Loucy (cell line): ENCODE data around the gene ADAD2.

ENCODE experiments used
- H2AFZ ChIP-seq: fragments of 200-600 bp; sonication (generic); 2 replicates; pipeline ENCODE4 v1.6.0; 2016; ENCODE audit warnings: antibody characterized with exemption, mild to moderate bottlenecking, low read length, moderate library complexity
- H3F3A ChIP-seq: fragments of 200-600 bp; 2 replicates; pipeline ENCODE4 v1.6.0; 2016; ENCODE audit warnings: antibody characterized with exemption, low read depth, mild to moderate bottlenecking
- H3K27me3 ChIP-seq: fragments of 200-600 bp; sonication (generic); 2 replicates; pipeline ENCODE4 v1.6.1; 2014; ENCODE audit warnings: low read length, mild to moderate bottlenecking; ENCODE audit not compliant: insufficient read depth, poor library complexity, severe bottlenecking
- H3K36me3 ChIP-seq: fragments of 200-600 bp; sonication (generic); 2 replicates; pipeline ENCODE4 v1.6.1; 2016; ENCODE audit warnings: low read length; ENCODE audit not compliant: insufficient read depth
- H3K4me1 ChIP-seq: fragments of 200-600 bp; sonication (generic); 2 replicates; pipeline ENCODE4 v1.5.1; 2014; ENCODE audit warnings: low read length, mild to moderate bottlenecking; ENCODE audit not compliant: insufficient read depth, poor library complexity, severe bottlenecking
- H3K4me2 ChIP-seq: fragments of 200-600 bp; sonication (generic); 2 replicates; pipeline ENCODE4 v1.6.0; 2014; ENCODE audit warnings: antibody characterized with exemption, low read length, low read depth, mild to moderate bottlenecking; ENCODE audit not compliant: poor library complexity, severe bottlenecking
- H3K4me3 ChIP-seq: fragments of 200-600 bp; sonication (generic); 2 replicates; pipeline ENCODE4 v1.5.1; 2014; ENCODE audit warnings: low read length, mild to moderate bottlenecking, mixed read lengths; ENCODE audit not compliant: poor library complexity, severe bottlenecking
- H3K79me2 ChIP-seq: fragments of 200-600 bp; sonication (generic); 2 replicates; pipeline ENCODE4 v1.6.1; 2014; ENCODE audit warnings: low read length; ENCODE audit not compliant: insufficient read depth
- H3K9ac ChIP-seq: fragments of 200-600 bp; sonication (generic); 2 replicates; pipeline ENCODE4 v1.6.0; 2014; ENCODE audit warnings: mild to moderate bottlenecking, low read depth, low read length, moderate library complexity; ENCODE audit not compliant: poor library complexity, severe bottlenecking
- H3K9me2 ChIP-seq: fragments of 200-600 bp; sonication (generic); replicated peaks from 2 replicates; pipeline ENCODE4 v1.6.1; 2016; ENCODE audit warnings: low read depth, low read length, mixed read lengths
- H3K9me3 ChIP-seq: fragments of 200-600 bp; sonication (generic); 2 replicates; pipeline ENCODE4 v1.6.1; 2014; ENCODE audit warnings: mild to moderate bottlenecking, antibody characterized with exemption, low read length, low read depth; ENCODE audit not compliant: insufficient read depth
- H4K20me1 ChIP-seq: fragments of 200-600 bp; sonication (generic); 2 replicates; pipeline ENCODE4 v1.6.0; 2014; ENCODE audit warnings: antibody characterized with exemption, low read length, mild to moderate bottlenecking; ENCODE audit not compliant: insufficient read depth, poor library complexity, severe bottlenecking
- EZH2phosphoT487 ChIP-seq: fragments of 200-600 bp; IDR thresholded peaks from 2 replicates; pipeline ENCODE4 v1.6.1; 2018; ENCODE audit warnings: antibody characterized with exemption, mild to moderate bottlenecking, moderate library complexity, borderline replicate concordance
- TF ChIP-seq, protein P1 (sequence below): fragments of 200-600 bp; sonication (generic); conservative IDR thresholded peaks from 2 replicates; pipeline ENCODE4 v1.5.1; 2014; ENCODE audit warnings: mild to moderate bottlenecking, antibody characterized with exemption, low read length

The ADAD2 gene

DNA sequence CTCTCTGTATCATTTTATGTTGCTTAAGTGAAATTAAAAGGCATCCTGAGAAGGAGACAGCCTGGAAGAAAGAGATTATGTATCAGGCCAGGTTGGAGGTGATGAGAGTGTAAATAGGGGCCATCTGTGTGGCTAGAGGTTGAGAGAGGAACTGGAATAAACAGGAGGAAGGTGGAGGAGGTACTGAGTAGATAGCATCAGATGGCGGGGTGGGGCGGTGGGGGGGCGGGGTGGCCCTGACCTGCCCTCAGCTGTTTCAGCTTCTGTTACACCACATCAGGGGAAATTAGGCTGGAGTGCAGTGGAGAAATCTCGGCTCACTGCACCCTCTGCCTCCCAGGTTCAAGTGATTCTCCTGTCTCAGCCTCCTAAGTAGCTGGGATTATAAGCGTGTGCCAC lies 55.7 kb downstream of the ADAD2 start:
- TF ChIP-seq, protein P1, sequence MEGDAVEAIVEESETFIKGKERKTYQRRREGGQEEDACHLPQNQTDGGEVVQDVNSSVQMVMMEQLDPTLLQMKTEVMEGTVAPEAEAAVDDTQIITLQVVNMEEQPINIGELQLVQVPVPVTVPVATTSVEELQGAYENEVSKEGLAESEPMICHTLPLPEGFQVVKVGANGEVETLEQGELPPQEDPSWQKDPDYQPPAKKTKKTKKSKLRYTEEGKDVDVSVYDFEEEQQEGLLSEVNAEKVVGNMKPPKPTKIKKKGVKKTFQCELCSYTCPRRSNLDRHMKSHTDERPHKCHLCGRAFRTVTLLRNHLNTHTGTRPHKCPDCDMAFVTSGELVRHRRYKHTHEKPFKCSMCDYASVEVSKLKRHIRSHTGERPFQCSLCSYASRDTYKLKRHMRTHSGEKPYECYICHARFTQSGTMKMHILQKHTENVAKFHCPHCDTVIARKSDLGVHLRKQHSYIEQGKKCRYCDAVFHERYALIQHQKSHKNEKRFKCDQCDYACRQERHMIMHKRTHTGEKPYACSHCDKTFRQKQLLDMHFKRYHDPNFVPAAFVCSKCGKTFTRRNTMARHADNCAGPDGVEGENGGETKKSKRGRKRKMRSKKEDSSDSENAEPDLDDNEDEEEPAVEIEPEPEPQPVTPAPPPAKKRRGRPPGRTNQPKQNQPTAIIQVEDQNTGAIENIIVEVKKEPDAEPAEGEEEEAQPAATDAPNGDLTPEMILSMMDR: no peak
- TF ChIP-seq EZH2phosphoT487: no peak

More for the DNA sequence above, 55.7 kb downstream of the ADAD2 start:
- Histone ChIP-seq H4K20me1 (no peaks in the 10 kb centered on the region), H2AFZ (no peak overlapping the region), H3K4me3 (no peak overlapping the region), H3F3A (no peaks in the 10 kb centered on the region), H3K36me3 (no peaks in the 10 kb centered on the region), H3K27me3 (no peaks in the 10 kb centered on the region), H3K9me2 (no peaks in the 10 kb centered on the region), H3K4me2 (no peak overlapping the region), H3K79me2 (no peaks in the 10 kb centered on the region), H3K9ac (no peak overlapping the region), H3K9me3 (no peaks in the 10 kb centered on the region), H3K4me1 (no peaks in the 10 kb centered on the region)
